LoVo (cell line): Measurements from ENCODE around the gene TPPP.
"Not testable (repeated sequence)": the region's sequence is repeated elsewhere in the genome, so short reads cannot be mapped to it uniquely, and the experiment has no call there.

Experiments used
- DNase-seq: peaks from one replicate; pipeline ENCODE4 v3.0.0-alpha.2; 2016; ENCODE audit warnings: low spot score

Gene TPPP

DNA sequence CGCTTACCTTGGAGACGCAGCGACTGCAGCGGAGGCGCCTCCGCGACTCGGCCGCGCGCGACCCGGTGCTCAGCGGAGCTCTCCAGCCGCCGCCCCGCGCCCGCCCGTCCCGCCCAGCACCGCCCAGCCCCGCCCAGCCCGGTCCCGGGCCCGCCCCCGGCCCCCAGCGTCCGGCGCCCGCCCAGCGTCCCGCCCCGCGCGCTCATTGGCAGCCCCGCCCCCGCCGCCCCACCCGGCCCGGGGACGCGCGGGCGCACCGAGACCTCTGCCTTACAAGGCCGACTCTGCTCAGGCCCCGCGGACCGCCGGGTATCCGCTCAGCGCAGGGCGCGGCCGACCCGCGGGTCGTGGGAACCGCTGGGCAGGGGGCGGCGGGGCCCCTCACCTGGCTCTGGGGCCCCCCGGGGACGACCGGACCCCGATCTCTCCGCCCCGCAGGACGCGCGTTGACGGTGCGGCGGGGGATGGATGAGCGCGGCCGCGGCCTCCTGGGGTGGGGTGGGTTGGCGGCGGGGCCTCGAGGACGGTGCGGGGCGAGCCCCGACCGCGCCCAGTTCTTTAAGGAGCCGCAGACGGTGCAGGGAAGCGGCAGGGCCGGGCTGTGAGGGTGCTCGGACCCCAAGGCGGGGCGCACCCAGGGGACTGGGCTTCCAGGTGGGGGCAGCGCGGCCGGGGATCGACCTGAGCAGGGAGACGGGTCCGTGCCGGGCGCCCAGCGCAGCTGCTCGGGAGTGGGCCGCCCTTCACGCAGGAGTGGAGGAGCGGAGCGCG is at the start of gene TPPP:
TSS of gene TPPP (minus strand) at position 82 of the 771 bp plus-strand sequence. CDS start 15,292 bp downstream, outside the sequence.
- peak; percentile 87 for DNase-seq

DNA sequence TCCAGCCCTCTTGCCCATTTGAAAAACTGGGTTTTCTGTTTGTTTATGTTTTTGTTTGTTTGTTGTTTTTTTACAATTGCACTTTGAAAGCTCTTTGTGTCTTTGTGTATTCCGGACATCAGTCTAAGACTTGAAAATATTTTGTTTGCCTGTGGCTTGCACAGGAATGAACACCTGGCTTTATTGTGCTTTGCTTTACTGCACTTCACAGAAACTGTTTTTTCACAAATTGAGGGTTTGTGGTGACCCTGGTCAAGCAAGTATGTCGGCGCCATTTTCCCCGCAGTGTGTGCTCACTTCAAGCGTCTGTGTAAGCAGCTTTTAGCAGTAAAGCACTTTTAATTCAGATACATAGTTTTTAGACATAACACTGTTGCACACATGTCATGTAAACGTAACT is 49.1 kb upstream of the TPPP start:
- DNase-seq = not testable (repeated sequence)

DNA sequence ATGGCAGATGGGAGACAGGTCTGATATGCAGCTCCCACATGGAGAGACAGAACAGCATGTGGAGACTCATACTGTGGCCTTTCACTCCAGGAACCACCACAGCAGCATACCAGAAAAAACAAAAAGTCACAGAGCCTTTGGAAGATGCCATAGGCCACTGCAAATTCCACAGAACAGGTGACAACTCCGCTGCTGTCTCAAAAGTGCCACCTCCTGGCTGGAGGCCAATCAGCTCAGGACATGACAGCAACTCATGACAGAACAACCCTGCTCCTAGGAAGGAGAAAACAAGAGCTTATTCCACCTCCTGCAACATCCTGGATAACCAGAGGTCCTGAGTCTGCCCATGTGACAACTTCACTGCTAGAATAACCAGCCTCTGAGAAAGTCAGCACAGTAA is 41.0 kb upstream of the TPPP start:
- not testable (repeated sequence) for DNase-seq

DNA sequence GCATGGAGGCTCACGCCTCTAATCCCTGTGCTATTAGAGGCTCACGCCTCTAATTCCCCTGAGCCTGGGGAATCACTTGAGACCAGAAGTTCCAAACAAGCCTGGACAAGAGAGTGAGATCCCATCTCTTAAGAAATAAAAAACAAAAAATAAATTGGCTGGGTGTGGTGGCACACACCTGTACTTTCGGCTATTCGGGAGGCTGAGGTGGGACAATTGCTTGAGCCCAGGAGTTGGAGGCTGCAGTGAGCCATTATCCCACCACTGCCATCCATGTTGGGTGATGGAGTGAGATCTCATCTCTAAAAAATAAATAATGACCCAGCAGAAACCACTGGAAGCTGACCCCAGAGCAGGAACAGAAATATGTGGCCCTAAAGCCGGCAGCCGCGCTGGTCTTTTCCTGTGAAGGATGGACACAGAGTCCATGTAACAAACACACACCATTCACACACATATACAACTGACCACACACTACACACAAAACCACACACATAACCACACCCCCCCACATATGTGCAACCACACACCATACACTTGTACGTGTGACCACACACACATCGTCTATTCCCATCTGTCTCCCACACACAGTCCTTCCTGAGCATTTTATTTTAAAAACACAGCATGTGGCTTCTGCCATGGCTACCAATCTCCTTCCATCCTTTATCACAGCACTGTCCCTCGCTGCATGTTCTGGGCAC is 39.8 kb upstream of the TPPP start:
- not testable (repeated sequence) for DNase-seq

DNA sequence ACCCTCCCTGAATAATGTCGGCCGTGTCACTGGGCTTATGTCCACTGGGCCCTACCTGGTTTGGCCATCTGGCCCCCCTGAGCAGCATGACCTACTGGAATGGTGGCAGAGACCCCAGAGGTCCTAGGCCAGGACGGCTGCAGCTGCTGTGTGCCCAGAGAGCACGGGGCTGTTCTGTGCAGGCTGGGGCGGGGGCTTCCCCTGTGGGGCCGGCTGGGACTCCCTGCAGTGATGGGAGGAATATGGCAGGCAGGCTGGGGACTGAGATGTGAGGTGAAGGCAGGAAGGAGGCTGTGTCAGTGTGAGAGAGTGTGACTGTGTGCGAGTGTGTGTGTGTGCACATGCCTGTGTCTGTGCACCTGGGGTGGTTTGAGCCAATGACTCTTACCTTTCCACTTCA is 36.1 kb upstream of the TPPP start:
- not testable (repeated sequence) for DNase-seq

DNA sequence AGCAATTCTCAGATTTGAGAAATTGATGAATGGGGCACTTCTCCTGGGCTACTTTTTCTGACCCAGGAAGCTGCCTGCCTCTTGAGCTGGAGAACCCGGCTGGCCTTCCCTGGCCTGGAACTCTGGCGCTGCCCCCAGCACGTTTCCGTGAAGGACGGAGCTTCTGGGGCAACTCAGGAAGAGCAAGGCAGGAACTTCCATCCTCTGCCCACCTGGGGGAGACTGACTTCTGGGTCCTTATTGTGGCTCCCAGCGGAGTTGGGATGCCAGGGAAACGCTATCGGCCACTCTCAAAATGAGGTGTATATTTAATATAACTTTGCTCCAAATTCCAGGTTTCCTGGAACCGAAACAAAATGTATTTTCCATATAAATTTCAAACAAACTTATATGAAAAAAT is 33.9 kb upstream of the TPPP start:
- DNase-seq = not testable (repeated sequence)

DNA sequence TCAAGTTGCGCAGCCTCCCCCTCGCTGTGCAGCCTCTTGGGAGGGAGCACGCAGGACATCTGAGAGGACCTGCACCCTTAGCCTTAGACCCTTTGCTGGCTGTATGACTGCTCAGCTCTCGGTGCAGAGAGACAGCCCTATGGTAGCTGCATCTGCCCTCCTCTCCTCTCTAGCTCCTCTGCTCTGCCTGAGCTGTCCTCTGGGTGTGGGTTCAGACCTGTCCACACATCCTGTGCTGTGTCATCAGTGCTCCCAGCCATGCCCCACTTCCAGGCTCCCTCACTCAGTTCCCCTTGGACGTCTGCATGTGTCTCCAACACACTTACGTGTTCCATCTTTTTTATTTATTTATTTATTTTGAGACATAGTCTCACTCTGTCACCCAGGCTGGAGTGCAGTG is 30.7 kb upstream of the TPPP start:
- not testable (repeated sequence) for DNase-seq

DNA sequence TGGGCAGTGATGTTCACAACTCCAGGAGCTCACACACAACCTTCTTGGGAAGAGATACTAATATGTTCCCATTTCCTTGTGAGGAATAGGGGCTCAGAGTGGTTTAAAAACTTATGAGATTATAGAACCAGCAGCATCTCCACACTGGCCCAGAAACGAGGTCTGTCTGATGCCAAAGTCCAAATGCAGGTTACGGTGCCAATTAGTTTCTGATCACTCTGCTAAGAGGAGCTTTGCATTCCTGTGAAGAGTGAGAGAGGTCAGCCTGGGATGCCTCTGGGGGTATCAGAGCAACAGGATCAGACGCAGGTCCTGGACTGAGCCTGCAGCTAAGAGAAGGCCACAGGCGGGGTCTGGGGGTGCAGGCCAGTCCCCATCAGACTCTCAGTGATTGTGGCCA is 30.2 kb upstream of the TPPP start:
- not testable (repeated sequence) for DNase-seq

DNA sequence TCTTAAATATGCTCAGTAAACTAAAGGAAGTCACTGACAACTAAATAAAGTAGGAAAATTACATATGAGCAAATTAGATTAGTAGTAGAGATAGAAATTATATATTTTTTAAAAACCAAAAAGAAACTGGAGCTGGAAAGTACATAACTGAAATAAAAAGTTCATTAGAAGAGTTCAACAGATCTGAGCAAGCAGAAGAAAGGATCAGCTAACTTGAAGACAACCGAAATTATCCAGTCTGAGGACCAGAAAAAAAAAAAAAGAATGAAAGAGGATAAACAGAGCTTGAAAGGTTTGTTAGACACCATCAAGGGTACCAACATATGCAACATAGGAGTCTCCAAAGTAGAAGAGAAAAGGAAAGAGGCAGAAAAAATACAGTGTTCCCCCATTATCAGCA is 26.2 kb upstream of the TPPP start:
- DNase-seq = not testable (repeated sequence)

DNA sequence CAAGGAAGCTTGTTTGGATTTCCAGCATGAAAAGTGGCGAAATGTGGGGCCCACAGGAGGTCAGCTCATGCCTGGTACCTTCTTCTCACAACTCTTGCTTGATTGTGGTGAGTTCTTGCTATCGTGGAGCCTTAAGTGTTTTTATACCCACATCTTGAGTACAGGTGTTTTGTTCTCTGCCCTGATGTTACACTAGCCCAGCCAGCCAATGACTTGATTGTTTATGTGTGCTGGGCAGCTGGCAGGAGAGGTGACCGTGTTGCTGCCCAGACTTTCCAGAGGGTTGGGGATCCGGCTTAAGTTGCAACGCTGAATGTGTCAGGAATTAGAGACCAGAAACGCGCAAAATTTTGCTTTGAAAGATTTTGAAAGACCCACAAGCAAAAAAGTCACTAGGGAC is 24.0 kb upstream of the TPPP start:
- DNase-seq = no peak

DNA sequence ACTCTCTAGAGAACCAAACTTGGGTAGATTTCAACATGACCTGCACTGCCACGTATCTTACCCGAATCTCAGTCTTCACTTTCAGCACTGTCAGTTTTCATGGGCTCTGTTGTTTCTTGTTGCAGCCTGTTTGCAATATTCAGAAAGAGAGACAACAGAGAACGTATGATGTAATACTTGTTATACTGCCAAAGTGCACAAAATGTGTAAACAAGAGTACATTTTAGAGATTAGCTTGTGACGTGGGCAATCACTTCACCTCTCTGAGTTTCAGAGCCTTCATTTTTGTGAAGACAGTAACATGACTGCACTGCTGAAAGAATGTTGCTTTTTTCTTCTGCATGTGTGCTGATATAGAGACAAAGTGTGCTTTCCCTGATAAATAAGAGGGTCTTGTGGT is 23.6 kb upstream of the TPPP start:
- not testable (repeated sequence) for DNase-seq

DNA sequence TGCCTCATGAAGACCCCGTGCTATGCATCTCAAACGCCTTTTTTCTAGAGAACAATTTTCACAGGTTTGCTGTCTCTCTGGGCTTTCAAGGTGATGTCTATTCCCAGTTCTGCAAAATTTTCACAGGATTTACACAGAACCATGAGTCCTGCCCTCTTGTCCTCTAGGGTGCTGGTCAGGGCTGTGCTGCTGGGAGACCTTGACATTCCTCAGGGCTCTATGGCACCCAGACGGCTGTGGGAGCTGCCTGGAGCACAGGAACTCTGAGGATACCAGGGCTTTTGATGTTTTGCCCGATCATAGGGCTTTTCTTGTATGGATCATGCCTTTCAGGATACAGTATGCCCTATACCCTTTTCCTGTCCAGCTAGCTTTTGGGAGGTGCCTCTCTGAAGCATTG is 22.5 kb upstream of the TPPP start:
- not testable (repeated sequence) for DNase-seq

DNA sequence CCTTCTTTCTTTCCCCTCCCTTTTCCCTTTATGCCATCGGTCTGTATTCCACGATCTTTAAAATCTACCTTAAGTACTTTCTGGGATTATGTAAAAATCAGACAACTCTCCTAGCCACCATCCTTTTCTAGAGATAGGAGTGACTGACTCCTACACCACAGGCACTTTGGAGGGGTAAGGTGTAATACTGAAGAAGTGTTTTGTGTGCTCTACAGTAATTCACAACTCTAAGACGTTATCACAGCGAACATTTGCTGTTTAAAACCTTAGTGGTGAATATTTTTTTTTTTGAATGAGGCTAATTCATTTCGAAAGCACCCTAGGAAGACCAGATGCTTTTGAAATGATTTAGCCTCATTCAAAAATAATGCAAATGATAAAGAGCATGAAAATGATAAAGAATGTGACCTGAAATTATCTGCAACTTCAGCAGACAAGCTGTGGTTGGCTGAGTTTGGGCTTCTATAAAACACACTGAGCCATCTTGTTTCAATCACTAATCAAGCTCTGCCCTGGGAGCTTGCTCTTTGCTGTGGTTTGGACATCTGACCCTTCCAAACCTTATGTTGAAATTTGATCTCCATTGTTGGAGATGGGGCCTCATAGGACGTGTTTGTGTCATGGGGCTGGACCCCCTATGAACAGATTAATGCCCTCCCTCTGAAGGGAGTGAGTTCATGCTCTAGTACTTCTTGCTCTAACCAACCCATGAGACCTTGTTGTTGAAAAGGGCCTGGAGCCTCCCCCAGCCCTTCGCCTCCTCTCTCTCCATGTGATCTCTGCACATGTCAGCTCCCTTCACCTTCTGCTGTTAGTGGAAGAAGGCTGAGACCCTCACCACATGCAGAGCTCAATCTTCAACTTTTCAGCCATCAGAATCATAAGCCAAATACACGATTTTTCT is 21.3 kb upstream of the TPPP start:
- not testable (repeated sequence) for DNase-seq

DNA sequence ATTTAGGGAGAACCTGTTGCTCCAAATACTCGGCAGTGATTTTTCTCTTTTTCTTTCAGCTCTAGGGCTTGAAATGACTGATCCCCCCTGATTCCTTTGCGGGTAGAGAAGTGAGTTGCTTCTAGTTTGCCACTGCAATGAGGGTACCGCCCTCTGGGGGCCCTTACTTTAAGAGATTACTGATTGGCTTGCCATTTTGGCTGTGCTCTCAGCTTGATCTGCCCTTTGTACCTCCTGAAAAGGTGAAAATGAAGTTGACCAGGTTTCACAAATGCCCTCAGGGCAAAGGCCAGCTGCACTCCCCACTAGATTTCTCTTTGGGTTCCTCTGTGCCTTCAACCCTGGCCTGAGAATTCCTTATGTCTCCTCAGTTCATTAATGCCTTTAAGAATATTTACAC is 20.5 kb upstream of the TPPP start:
- not testable (repeated sequence) for DNase-seq

DNA sequence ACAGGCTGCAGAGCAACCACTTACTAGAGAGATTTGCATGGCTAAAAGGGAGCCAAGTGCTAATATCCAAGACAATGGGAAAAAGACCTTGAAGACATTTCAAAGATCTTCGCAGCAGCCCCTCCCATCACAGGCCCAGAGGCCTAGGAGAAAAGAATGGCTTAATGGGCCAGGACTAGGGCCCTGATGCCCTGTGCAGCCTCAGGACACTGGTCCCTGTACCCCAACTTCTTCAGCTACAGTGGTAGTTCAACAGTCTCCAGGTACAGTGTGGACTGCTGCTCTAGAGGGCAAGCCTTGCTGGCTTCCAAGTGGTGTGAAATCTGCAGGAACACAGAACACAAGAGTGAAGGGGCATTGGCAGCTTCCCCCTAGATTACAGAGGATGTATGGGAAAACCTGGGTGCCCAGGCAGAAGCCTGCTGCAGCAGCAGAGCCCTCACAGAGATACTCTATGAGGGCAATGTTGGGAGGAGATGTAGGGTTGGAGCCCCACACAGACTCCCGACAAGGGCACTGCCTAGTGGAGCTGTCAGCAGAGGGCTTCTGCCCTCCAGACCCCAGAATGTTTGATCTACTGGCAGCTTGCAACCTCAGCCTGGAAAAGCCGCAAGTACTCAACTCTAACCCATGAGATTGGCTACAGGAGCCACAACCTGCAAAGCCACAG is 15.8 kb upstream of the TPPP start:
- DNase-seq = not testable (repeated sequence)

DNA sequence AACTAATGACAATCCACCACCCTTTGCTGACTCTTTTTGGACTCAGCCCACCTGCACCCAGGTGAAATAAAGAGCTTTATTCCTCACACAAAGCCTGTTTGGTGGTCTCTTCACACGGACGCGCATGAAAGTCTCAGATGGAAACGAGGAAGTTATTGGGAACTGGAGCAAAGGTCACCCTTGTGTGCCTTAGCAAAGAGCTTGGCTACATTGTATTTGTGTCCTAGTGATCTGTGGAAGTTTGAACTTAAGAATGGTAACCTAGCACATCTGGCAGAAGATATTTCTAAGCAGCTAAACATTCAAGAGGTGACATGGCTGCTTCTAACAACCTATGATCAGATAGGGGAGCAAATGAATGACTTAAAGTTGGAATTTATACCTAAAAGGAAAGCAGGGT is 15.2 kb upstream of the TPPP start:
- not testable (repeated sequence) for DNase-seq

DNA sequence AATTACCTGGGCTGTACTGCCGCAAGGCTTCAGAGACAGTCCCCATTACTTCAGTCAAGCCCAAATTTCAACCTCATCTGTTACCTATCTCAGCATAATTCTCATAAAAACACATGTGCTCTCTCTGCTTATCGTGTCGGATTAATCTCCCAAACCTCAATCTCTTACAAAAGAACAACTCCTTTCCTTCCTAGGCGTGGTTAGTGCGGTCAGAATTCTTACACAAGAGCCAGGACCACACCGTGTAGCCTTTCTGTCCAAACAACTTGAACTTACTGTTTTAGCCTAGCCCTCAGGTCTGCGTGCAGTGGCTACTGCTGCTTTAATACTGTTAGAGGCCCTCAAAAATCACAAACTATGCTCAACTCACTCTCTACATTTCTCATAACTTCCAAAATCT is 13.0 kb upstream of the TPPP start:
- not testable (repeated sequence) for DNase-seq

DNA sequence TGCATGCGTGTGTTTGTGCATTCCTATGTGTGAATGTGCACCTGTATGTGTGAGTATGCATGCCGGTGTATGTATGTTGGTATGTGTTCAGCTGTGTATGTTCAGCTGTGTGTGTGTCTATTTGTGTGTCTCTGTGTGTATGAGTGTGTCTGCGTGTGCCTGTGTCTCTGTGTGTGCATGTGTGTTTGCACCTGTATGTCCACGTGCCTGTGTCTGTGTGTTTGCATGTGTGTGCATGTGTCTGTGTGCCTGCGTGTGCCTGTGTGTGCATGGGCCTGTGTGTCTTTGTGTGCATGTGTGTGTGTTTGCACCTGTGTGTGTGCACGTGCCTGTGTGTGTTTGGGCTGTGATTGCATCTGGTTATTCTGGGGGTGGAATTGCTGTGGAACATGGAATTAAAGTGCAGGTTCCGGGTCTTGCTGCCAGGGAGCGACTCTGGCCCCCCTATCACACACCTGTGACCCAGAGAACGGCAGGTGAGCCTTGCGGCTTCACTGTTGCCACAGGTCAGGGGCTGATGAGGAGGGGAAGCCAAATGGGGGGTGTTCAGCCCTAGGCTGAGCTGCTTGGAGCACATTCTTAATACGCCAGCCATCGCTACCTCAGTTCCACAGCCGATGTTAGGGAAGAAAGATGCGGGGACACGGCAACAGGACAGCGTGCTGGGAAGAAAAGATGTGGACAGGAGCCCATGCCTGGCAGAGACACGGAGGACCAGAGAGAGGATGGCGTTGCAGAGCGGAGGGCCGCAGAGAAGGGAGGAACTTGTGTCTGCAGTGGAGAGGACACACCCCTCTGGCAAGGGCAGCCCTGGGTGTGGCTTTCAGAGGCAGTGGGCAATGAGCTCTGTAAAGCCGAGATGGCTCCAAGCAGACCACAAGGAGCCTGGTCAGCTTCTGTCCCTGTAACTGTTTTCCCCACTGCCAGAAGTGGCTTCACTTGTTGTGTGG is 3.9 kb upstream of the TPPP start:
- DNase-seq = not testable (repeated sequence)

DNA sequence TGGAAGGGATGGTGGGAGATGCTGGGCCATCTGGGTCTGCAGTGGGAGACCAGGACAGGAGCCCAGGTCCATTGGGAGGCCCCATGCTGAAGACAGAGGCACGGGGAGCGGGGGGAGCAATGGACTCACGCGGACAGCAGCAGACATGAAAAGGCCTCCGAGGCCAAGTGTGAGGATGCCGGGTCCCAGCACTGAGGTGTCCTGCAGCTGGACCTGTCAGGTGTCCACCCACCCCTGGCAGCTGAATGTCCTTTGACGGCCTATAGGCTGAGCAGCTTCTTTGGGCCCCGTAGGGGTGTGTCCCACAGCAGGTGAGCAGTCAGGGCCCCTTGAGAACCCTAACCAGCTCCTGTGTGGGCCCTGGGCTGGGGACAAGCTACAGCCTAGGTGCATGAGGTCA is 3.0 kb upstream of the TPPP start:
- not testable (repeated sequence) for DNase-seq

DNA sequence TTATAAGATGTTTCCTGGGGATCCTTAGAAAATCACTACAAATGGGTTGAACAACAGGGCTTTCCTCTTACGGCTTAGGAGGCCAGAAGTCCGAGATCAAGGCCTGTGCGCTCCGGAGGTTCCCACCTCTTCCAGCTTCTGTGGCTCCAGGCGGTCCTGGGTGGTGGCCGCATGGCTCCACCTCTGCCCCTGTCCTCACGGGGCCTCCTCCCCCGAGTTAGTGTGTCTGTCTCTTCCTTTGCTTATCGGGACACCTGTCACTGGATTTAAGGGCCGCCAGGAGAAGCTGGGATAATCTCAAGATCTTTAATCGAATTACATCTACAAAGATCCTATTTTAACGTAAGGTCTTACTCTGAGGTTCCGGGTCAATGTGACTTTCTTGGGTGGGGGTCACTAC is 2.3 kb upstream of the TPPP start:
- DNase-seq = not testable (repeated sequence)

DNA sequence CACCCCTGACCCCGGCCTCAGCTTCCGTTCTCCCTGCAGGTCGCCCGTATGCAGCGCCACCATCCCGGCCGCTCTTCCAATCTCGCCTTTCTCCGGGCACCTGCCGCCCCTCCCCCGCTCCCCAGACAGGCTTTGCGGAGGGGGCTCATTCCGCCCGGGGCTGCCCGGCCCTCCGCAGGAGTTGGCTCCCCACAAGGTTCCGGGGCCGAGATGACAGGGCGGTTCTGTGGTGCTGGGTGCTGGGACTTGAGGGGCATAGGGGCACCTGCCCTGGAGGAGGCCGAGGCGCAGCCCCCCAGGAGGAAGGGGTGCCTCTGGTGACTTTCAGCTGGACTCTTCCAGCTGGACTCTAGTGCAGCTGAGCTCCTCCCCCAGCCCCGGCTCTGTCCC is 885 bp upstream of the TPPP start:
- not testable (repeated sequence) for DNase-seq
